Astrocyte (in vitro differentiated cells and primary cell): ENCODE data around the gene ENPP7.

Source experiments
- EZH2 ChIP-seq: IDR thresholded peaks from 2 replicates; pipeline ENCODE4 v1.6.1; 2012; ENCODE audit warnings: mild to moderate bottlenecking, low read length, inconsistent platforms; ENCODE audit not compliant: insufficient read depth
- TF ChIP-seq, protein P1 (sequence below): IDR thresholded peaks from 2 replicates; pipeline ENCODE4 v1.5.1; 2011; ENCODE audit warnings: low read depth, mild to moderate bottlenecking, inconsistent platforms, low read length, moderate library complexity; ENCODE audit not compliant: insufficient read depth

DNA sequence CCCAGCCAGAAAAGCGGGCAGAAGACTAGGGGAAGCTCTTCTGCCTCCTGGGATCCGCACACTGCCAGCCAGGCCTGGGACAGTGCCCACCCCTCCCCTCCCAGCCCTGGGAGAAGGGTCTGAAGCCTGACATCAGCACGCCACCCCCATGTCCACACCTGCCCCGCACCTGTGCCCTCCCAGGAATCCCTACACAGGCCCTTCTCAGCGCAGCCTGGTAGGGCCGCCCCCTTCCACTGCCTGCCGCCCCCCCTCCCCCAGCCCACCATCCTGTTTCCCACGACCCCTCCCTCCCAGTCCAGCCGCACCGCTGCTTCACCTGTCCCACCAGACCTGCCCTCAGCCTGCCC lies 10.6 kb downstream of the ENPP7 start:
- no peak for TF ChIP-seq EZH2
- TF ChIP-seq, protein P1, sequence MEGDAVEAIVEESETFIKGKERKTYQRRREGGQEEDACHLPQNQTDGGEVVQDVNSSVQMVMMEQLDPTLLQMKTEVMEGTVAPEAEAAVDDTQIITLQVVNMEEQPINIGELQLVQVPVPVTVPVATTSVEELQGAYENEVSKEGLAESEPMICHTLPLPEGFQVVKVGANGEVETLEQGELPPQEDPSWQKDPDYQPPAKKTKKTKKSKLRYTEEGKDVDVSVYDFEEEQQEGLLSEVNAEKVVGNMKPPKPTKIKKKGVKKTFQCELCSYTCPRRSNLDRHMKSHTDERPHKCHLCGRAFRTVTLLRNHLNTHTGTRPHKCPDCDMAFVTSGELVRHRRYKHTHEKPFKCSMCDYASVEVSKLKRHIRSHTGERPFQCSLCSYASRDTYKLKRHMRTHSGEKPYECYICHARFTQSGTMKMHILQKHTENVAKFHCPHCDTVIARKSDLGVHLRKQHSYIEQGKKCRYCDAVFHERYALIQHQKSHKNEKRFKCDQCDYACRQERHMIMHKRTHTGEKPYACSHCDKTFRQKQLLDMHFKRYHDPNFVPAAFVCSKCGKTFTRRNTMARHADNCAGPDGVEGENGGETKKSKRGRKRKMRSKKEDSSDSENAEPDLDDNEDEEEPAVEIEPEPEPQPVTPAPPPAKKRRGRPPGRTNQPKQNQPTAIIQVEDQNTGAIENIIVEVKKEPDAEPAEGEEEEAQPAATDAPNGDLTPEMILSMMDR = no peak
